PC-9 (cell line): Measurements from ENCODE around the gene LCN6.

Experiments
- CTCF ChIP-seq: fragments of 200-600 bp; sonication (generic); conservative IDR thresholded peaks from 2 replicates; pipeline ENCODE4 v1.6.1; 2017; ENCODE audit warnings: mixed run types, antibody characterized with exemption, mild to moderate bottlenecking, moderate library complexity
- EZH2 ChIP-seq: fragments of 200-600 bp; sonication (generic); IDR thresholded peaks from 2 replicates; pipeline ENCODE4 v1.8.0; 2017; ENCODE audit warnings: antibody characterized with exemption, low read depth

- TF ChIP-seq CTCF (no peak), EZH2 (no peak)
These were observed 7.1 kb downstream of the LCN6 start for GRCh38 chr9:136740971-136741882.
